ENCODE measurements around the gene NMNAT2.

Gene NMNAT2

GRCh38 chr1:183454377-183454776 is 36.2 kb upstream of the NMNAT2 start:
- no peak overlapping the region for H2BK12ac ChIP-seq (ENCODE audit: low read length)
- H3K27me3 ChIP-seq (ENCODE audit: control insufficient read depth in 3 of 3, insufficient read depth in 3 of 3, low read depth in 1 of 3, low read length in 3 of 3) = no peaks in the 10 kb centered on the region
- no peaks in the 10 kb centered on the region for H3K79me1 ChIP-seq (ENCODE audit: low read depth, low read length)
- DNase-seq (ENCODE audit: low spot score) = no peak
- H3K9me3 ChIP-seq (replicated peaks in 1 of 2; ENCODE audit: control insufficient read depth in 2 of 2, insufficient read depth in 1 of 2, low read depth in 1 of 2, low read length in 2 of 2) = no peaks in the 10 kb centered on the region
- no peak overlapping the region for H3K23ac ChIP-seq (ENCODE audit: low read depth, low read length, poor library complexity)
- H3K18ac ChIP-seq (ENCODE audit: low read length) = no peak overlapping the region
- no peak overlapping the region for H3K9ac ChIP-seq (ENCODE audit: low read depth, low read length, poor library complexity)
- no peaks in the 10 kb centered on the region for H3K36me3 ChIP-seq (replicated peaks in 1 of 2; ENCODE audit: control insufficient read depth in 2 of 2, insufficient read depth in 2 of 2, low read length in 2 of 2)
- H4K91ac ChIP-seq (ENCODE audit: low read depth, low read length, poor library complexity) = no peak overlapping the region
- no peak overlapping the region for H3K27ac ChIP-seq (replicated peaks; ENCODE audit: low read length)
- H3K4me2 ChIP-seq (ENCODE audit: insufficient read depth, low read length, poor library complexity, severe bottlenecking) = no peak overlapping the region
- H4K8ac ChIP-seq (ENCODE audit: low read depth, low read length) = no peak overlapping the region
- no peak overlapping the region for H3K4me3 ChIP-seq (ENCODE audit: low read length in 2 of 2)
- H2AFZ ChIP-seq (ENCODE audit: low read length) = no peak overlapping the region
- no peak overlapping the region for H2BK120ac ChIP-seq (ENCODE audit: low read depth, low read length)
- no peak overlapping the region for H3K4ac ChIP-seq (ENCODE audit: low read length)
- H2BK15ac ChIP-seq (ENCODE audit: low read length) = no peak overlapping the region
- H2AK5ac ChIP-seq (ENCODE audit: low read depth, low read length) = no peak overlapping the region
- H2BK5ac ChIP-seq (ENCODE audit: low read length) = no peak overlapping the region
- no peak overlapping the region for H3K14ac ChIP-seq (ENCODE audit: low read length)
- no peaks in the 10 kb centered on the region for H3K4me1 ChIP-seq (ENCODE audit: control insufficient read depth in 2 of 2, insufficient read depth in 1 of 2, low read depth in 1 of 2, low read length in 2 of 2)
- no CpG with 5 or more reads among the region's 2 CpGs for WGBS, 2 donors (ENCODE audit: extremely low coverage in 2 of 2, insufficient read length in 2 of 2, insufficient replicate concordance in 1 of 2)

GRCh38 chr1:183450093-183450492 is 31.9 kb upstream of the NMNAT2 start:
- no peak overlapping the region for H4K91ac ChIP-seq (ENCODE audit: low read depth, low read length, poor library complexity)
- no peak overlapping the region for H3K23ac ChIP-seq (ENCODE audit: low read depth, low read length, poor library complexity)
- no CpG with 5 or more reads among the region's 2 CpGs for WGBS, 2 donors (ENCODE audit: extremely low coverage in 2 of 2, insufficient read length in 2 of 2, insufficient replicate concordance in 1 of 2)
- no peak overlapping the region for H3K27ac ChIP-seq (replicated peaks; ENCODE audit: low read length)
- no peak overlapping the region for H2BK15ac ChIP-seq (ENCODE audit: low read length)
- no peak for DNase-seq (ENCODE audit: low spot score)
- no peaks in the 10 kb centered on the region for H3K9me3 ChIP-seq (replicated peaks in 1 of 2; ENCODE audit: control insufficient read depth in 2 of 2, insufficient read depth in 1 of 2, low read depth in 1 of 2, low read length in 2 of 2)
- no peaks in the 10 kb centered on the region for H3K27me3 ChIP-seq (ENCODE audit: control insufficient read depth in 3 of 3, insufficient read depth in 3 of 3, low read depth in 1 of 3, low read length in 3 of 3)
- peaks cover 2% of the 10 kb centered on the region for H3K79me1 ChIP-seq (ENCODE audit: low read depth, low read length)
- no peak overlapping the region for H2AK5ac ChIP-seq (ENCODE audit: low read depth, low read length)
- no peak overlapping the region for H3K4me3 ChIP-seq (ENCODE audit: low read length in 2 of 2)
- H2AFZ ChIP-seq (ENCODE audit: low read length) = no peak overlapping the region
- no peak overlapping the region for H3K9ac ChIP-seq (ENCODE audit: low read depth, low read length, poor library complexity)
- no peak overlapping the region for H3K14ac ChIP-seq (ENCODE audit: low read length)
- no peak overlapping the region for H4K8ac ChIP-seq (ENCODE audit: low read depth, low read length)
- H2BK120ac ChIP-seq (ENCODE audit: low read depth, low read length) = no peak overlapping the region
- no peaks in the 10 kb centered on the region for H3K36me3 ChIP-seq (replicated peaks in 1 of 2; ENCODE audit: control insufficient read depth in 2 of 2, insufficient read depth in 2 of 2, low read length in 2 of 2)
- H2BK12ac ChIP-seq (ENCODE audit: low read length) = no peak overlapping the region
- H3K4me1 ChIP-seq (ENCODE audit: control insufficient read depth in 2 of 2, insufficient read depth in 1 of 2, low read depth in 1 of 2, low read length in 2 of 2) = no peaks in the 10 kb centered on the region
- H3K18ac ChIP-seq (ENCODE audit: low read length) = no peak overlapping the region
- H3K4ac ChIP-seq (ENCODE audit: low read length) = no peak overlapping the region
- H3K4me2 ChIP-seq (ENCODE audit: insufficient read depth, low read length, poor library complexity, severe bottlenecking) = no peak overlapping the region
- H2BK5ac ChIP-seq (ENCODE audit: low read length) = no peak overlapping the region

- Histone ChIP-seq H3K4me2 (ENCODE audit: insufficient read depth, low read length, poor library complexity, severe bottlenecking) (no peak overlapping the region), H3K9ac (ENCODE audit: low read depth, low read length, poor library complexity) (no peak overlapping the region), H3K36me3 (replicated peaks in 1 of 2; ENCODE audit: control insufficient read depth in 2 of 2, insufficient read depth in 2 of 2, low read length in 2 of 2) (no peaks in the 10 kb centered on the region), H3K27ac (replicated peaks; ENCODE audit: low read length) (no peak overlapping the region), H3K23ac (ENCODE audit: low read depth, low read length, poor library complexity) (no peak overlapping the region), H4K91ac (ENCODE audit: low read depth, low read length, poor library complexity) (no peak overlapping the region), H2BK120ac (ENCODE audit: low read depth, low read length) (no peak overlapping the region), H3K18ac (ENCODE audit: low read length) (no peak overlapping the region), H2BK5ac (ENCODE audit: low read length) (no peak overlapping the region), H2BK15ac (ENCODE audit: low read length) (no peak overlapping the region), H2AK5ac (ENCODE audit: low read depth, low read length) (no peak overlapping the region), H3K4ac (ENCODE audit: low read length) (no peak overlapping the region), H3K14ac (ENCODE audit: low read length) (no peak overlapping the region), H2AFZ (ENCODE audit: low read length) (no peak overlapping the region), H3K9me3 (replicated peaks in 1 of 2; ENCODE audit: control insufficient read depth in 2 of 2, insufficient read depth in 1 of 2, low read depth in 1 of 2, low read length in 2 of 2) (no peaks in the 10 kb centered on the region), H3K4me1 (ENCODE audit: control insufficient read depth in 2 of 2, insufficient read depth in 1 of 2, low read depth in 1 of 2, low read length in 2 of 2) (no peaks in the 10 kb centered on the region), H3K4me3 (ENCODE audit: low read length in 2 of 2) (no peak overlapping the region), H2BK12ac (ENCODE audit: low read length) (no peak overlapping the region), H3K79me1 (ENCODE audit: low read depth, low read length) (peaks cover 2% of the 10 kb centered on the region), H3K27me3 (ENCODE audit: control insufficient read depth in 3 of 3, insufficient read depth in 3 of 3, low read depth in 1 of 3, low read length in 3 of 3) (no peaks in the 10 kb centered on the region), H4K8ac (ENCODE audit: low read depth, low read length) (peak overlapping the region; percentile 6)
- whole genome bisulfite sequencing, 2 donors (ENCODE audit: extremely low coverage in 2 of 2, insufficient read length in 2 of 2, insufficient replicate concordance in 1 of 2) = no CpG with 5 or more reads among the region's 13 CpGs
- no peak for DNase-seq (ENCODE audit: low spot score)
Observed at GRCh38 chr1:183449223-183449770, 31.1 kb upstream of the NMNAT2 start.

GRCh38 chr1:183444243-183444642 is 26.1 kb upstream of the NMNAT2 start:
- no peak overlapping the region for H2AK5ac ChIP-seq (ENCODE audit: low read depth, low read length)
- H3K4me1 ChIP-seq (ENCODE audit: control insufficient read depth in 2 of 2, insufficient read depth in 1 of 2, low read depth in 1 of 2, low read length in 2 of 2) = peaks cover 0 to 9% of the 10 kb centered on the region in 2 donors
- no peak overlapping the region for H3K4ac ChIP-seq (ENCODE audit: low read length)
- H3K14ac ChIP-seq (ENCODE audit: low read length) = no peak overlapping the region
- no peak overlapping the region for H4K91ac ChIP-seq (ENCODE audit: low read depth, low read length, poor library complexity)
- DNase-seq (ENCODE audit: low spot score) = no peak
- H3K27ac ChIP-seq (replicated peaks; ENCODE audit: low read length) = no peak overlapping the region
- no peak overlapping the region for H3K4me2 ChIP-seq (ENCODE audit: insufficient read depth, low read length, poor library complexity, severe bottlenecking)
- H2BK12ac ChIP-seq (ENCODE audit: low read length) = no peak overlapping the region
- H3K18ac ChIP-seq (ENCODE audit: low read length) = no peak overlapping the region
- no peak overlapping the region for H4K8ac ChIP-seq (ENCODE audit: low read depth, low read length)
- no peak overlapping the region for H2BK5ac ChIP-seq (ENCODE audit: low read length)
- H3K36me3 ChIP-seq (replicated peaks in 1 of 2; ENCODE audit: control insufficient read depth in 2 of 2, insufficient read depth in 2 of 2, low read length in 2 of 2) = no peaks in the 10 kb centered on the region
- no peak overlapping the region for H3K4me3 ChIP-seq (ENCODE audit: low read length in 2 of 2)
- H2AFZ ChIP-seq (ENCODE audit: low read length) = no peak overlapping the region
- H3K27me3 ChIP-seq (ENCODE audit: control insufficient read depth in 3 of 3, insufficient read depth in 3 of 3, low read depth in 1 of 3, low read length in 3 of 3) = no peaks in the 10 kb centered on the region
- H3K9me3 ChIP-seq (replicated peaks in 1 of 2; ENCODE audit: control insufficient read depth in 2 of 2, insufficient read depth in 1 of 2, low read depth in 1 of 2, low read length in 2 of 2) = no peaks in the 10 kb centered on the region
- H3K9ac ChIP-seq (ENCODE audit: low read depth, low read length, poor library complexity) = no peak overlapping the region
- H2BK15ac ChIP-seq (ENCODE audit: low read length) = no peak overlapping the region
- peaks cover 2% of the 10 kb centered on the region for H3K79me1 ChIP-seq (ENCODE audit: low read depth, low read length)
- no peak overlapping the region for H3K23ac ChIP-seq (ENCODE audit: low read depth, low read length, poor library complexity)
- WGBS, 2 donors (ENCODE audit: extremely low coverage in 2 of 2, insufficient read length in 2 of 2, insufficient replicate concordance in 1 of 2) = no CpG with 5 or more reads among the region's 3 CpGs
- no peak overlapping the region for H2BK120ac ChIP-seq (ENCODE audit: low read depth, low read length)
